Endometrial microvascular endothelial cells (primary cell): ENCODE measurements around the gene ADD2. TPM values are rescaled to one million over a fixed set of nuclear protein-coding genes. Genes with fewer than 3 reads are reported as not detected.

ENCODE experiments used
- in situ Hi-C: cut with HindIII; loops from 2 replicates; pipeline ENCODE4 v1.10.0; 2017; ENCODE audit warnings: low sequenced_read_pairs, low pct_unique_long_range_greater_than_20kb; ENCODE audit errors: inconsistent ontology term
- total RNA-seq: library from RNA; depleted of rRNA; stranded (reverse); fragments of >200 nt; gene quantifications from one replicate; pipeline ENCODE4 v1.2.3, GENCODE V29; 2015; ENCODE audit errors: inconsistent ontology term

Gene ADD2
- total RNA-seq, 1 donor from 2014 or later, result 0.74 TPM

- in situ Hi-C loops, result no loop called here
These were observed 81.2 kb downstream of the ADD2 start for GRCh38 chr2:70686577-70687460.

GRCh38 chr2:70685771-70686171 lies 82.2 kb downstream of the ADD2 start:
- in situ Hi-C loops, result no loop called here

GRCh38 chr2:70684846-70685622 lies 83.0 kb downstream of the ADD2 start:
- in situ Hi-C loops, result no loop called here

GRCh38 chr2:70683455-70683854 lies 84.5 kb downstream of the ADD2 start:
- in situ Hi-C loops, result no loop called here

- in situ Hi-C loops, result no loop called here
These were observed 87.3 kb downstream of the ADD2 start for GRCh38 chr2:70680735-70681134.

GRCh38 chr2:70679259-70679658 lies 88.7 kb downstream of the ADD2 start:
- in situ Hi-C loops, result no loop called here

GRCh38 chr2:70678576-70679143 lies 89.3 kb downstream of the ADD2 start:
- in situ Hi-C loops, result no loop called here

- in situ Hi-C loops, result no loop called here
These were observed 91.5 kb downstream of the ADD2 start for GRCh38 chr2:70676301-70677035.

GRCh38 chr2:70675862-70676261 lies 92.1 kb downstream of the ADD2 start:
- in situ Hi-C loops, result no loop called here

- in situ Hi-C loops, result no loop called here
These were observed 93.2 kb downstream of the ADD2 start for GRCh38 chr2:70674636-70675430.

- in situ Hi-C loops, result no loop called here
These were observed 94.9 kb downstream of the ADD2 start for GRCh38 chr2:70673041-70673647.

GRCh38 chr2:70671092-70671675 lies 96.8 kb downstream of the ADD2 start:
- in situ Hi-C loops, result no loop called here

GRCh38 chr2:70670626-70671025 lies 97.4 kb downstream of the ADD2 start:
- in situ Hi-C loops, result no loop called here

GRCh38 chr2:70670202-70670601 lies 97.8 kb downstream of the ADD2 start:
- in situ Hi-C loops, result no loop called here

GRCh38 chr2:70668911-70669310 lies 99.1 kb downstream of the ADD2 start:
- in situ Hi-C loops, result no loop called here

GRCh38 chr2:70668432-70668831 lies 99.6 kb downstream of the ADD2 start:
- in situ Hi-C loops, result no loop called here

GRCh38 chr2:70664525-70664924 lies 103.5 kb downstream of the ADD2 start:
- in situ Hi-C loops, result no loop called here

- in situ Hi-C loops, result no loop called here
These were observed 104.6 kb downstream of the ADD2 start for GRCh38 chr2:70663411-70663810.
